H1 (cell line): ENCODE data around the gene DCAF4. TPM values are rescaled to one million over a fixed set of nuclear protein-coding genes. Genes with fewer than 3 reads are reported as not detected.

Experiments
- CTCF ChIA-PET: fragments of 300-600 bp; sonication (Branson Sonifier 250); formaldehyde crosslinking; loops from one replicate; lab custom pipeline; 2021; ENCODE audit not compliant: partially characterized antibody; lab: Charles Lee
- POLR2A ChIA-PET: fragments of 300-600 bp; sonication (Branson Sonifier 250); formaldehyde crosslinking; loops from one replicate; lab custom pipeline; 2021; ENCODE audit warnings: inconsistent platforms; ENCODE audit not compliant: partially characterized antibody; lab: Charles Lee
- DNase-seq, 2 experiments: peaks; one replicate each; pipeline versions ENCODE4 v3.0.0 to v3.0.0-alpha.2; 2010 to 2022; ENCODE audit warnings: low spot score in 2 of 2, low read depth in 1 of 2, mixed read lengths in 1 of 2
- FAIRE-seq: peaks from 2 replicates; lab custom pipeline; 2011; peaks lifted over from hg19 to GRCh38; lab: Jason Lieb, UNC
- H2AFZ ChIP-seq: 2 replicates; pipeline ENCODE4 v1.8.1; 2012; ENCODE audit warnings: low read length, inconsistent platforms
- H2AK5ac ChIP-seq: 2 replicates; pipeline ENCODE4 v1.6.1; 2013; ENCODE audit warnings: low read depth, low read length
- H2BK120ac ChIP-seq: replicated peaks from 2 replicates; pipeline ENCODE3; 2013; ENCODE audit warnings: low read depth, low read length, inconsistent platforms
- H2BK12ac ChIP-seq: 2 replicates; pipeline ENCODE4 v1.6.1; 2013; ENCODE audit warnings: low read depth, low read length
- H2BK15ac ChIP-seq: 2 replicates; pipeline ENCODE4 v1.6.1; 2013; ENCODE audit warnings: low read length
- H2BK20ac ChIP-seq: 2 replicates; pipeline ENCODE4 v1.6.1; 2013; ENCODE audit warnings: low read length
- H2BK5ac ChIP-seq: 2 replicates; pipeline ENCODE4 v1.6.1; 2013; ENCODE audit warnings: low read depth, low read length
- H3K14ac ChIP-seq: 2 replicates; pipeline ENCODE4 v1.6.1; 2013; ENCODE audit warnings: inconsistent platforms; ENCODE audit not compliant: insufficient read length
- H3K18ac ChIP-seq: 2 replicates; pipeline ENCODE4 v1.6.1; 2013; ENCODE audit warnings: low read length; ENCODE audit errors: extremely low read depth
- H3K23ac ChIP-seq: 2 replicates; pipeline ENCODE4 v1.6.1; 2013; ENCODE audit warnings: inconsistent platforms; ENCODE audit not compliant: insufficient read length
- H3K23me2 ChIP-seq: 2 replicates; pipeline ENCODE4 v1.6.1; 2013; ENCODE audit warnings: low read depth, low read length
- H3K27ac ChIP-seq: 2 replicates; pipeline ENCODE4 v1.6.1; 2011; ENCODE audit warnings: low read depth, low read length, inconsistent platforms
- H3K27me3 ChIP-seq, 4 experiments: replicated peaks in 1 of 4; 1 replicate in 1 of 4; 2 replicates in 3 of 4; pipeline versions ENCODE4 v1.6.1 to v1.8.1; 2011 to 2013; ENCODE audit warnings: low read length in 3 of 4, mild to moderate bottlenecking in 3 of 4, inconsistent platforms in 2 of 4, mixed read lengths in 2 of 4, moderate library complexity in 1 of 4; ENCODE audit not compliant: control insufficient read depth in 3 of 4, insufficient read depth in 3 of 4; ENCODE audit errors: extremely low read depth in 1 of 4
- H3K36me3 ChIP-seq, 4 experiments: 2 replicates each; pipeline versions ENCODE4 v1.6.1 to v1.8.1; 2011 to 2013; ENCODE audit warnings: mild to moderate bottlenecking in 4 of 4, low read length in 3 of 4, moderate library complexity in 2 of 4, control low read depth in 1 of 4, inconsistent platforms in 1 of 4; ENCODE audit not compliant: insufficient read depth in 4 of 4, control insufficient read depth in 2 of 4
- H3K4ac ChIP-seq: replicated peaks from 2 replicates; pipeline ENCODE3; 2013; ENCODE audit warnings: low read length, low read depth, mixed read lengths, inconsistent platforms; ENCODE audit not compliant: insufficient read length
- H3K4me1 ChIP-seq, 4 experiments: replicated peaks in 1 of 4; 1 replicate in 1 of 4; 2 replicates in 3 of 4; pipeline versions ENCODE4 v1.6.1 to v1.8.1; 2011 to 2013; ENCODE audit warnings: low read length in 3 of 4, inconsistent platforms in 2 of 4, mixed read lengths in 1 of 4; ENCODE audit not compliant: insufficient read depth in 4 of 4, control insufficient read depth in 3 of 4
- H3K4me2 ChIP-seq, 2 experiments: 2 replicates each; pipeline versions ENCODE4 v1.6.1 to v1.8.1; 2011 to 2013; ENCODE audit warnings: low read depth in 2 of 2, low read length in 2 of 2, control low read depth in 1 of 2, inconsistent platforms in 1 of 2, mild to moderate bottlenecking in 1 of 2; ENCODE audit not compliant: insufficient read depth in 1 of 2
- H3K4me3 ChIP-seq, 4 experiments: fragments of 200-600, 300-600 bp in 1 of 4; sonication (generic), shearing (Covaris generic), sonication (Bioruptor Twin) in 1 of 4; 2 replicates each; pipeline versions ENCODE4 v1.5.1 to v1.8.1; 2011 to 2016; ENCODE audit warnings: low read length in 4 of 4, low read depth in 3 of 4, control low read depth in 2 of 4, inconsistent platforms in 2 of 4, mild to moderate bottlenecking in 2 of 4, mixed read lengths in 1 of 4, moderate library complexity in 1 of 4; ENCODE audit not compliant: insufficient read depth in 2 of 4; ENCODE audit errors: extremely low read depth in 1 of 4
- H3K56ac ChIP-seq: replicated peaks from 2 replicates; pipeline ENCODE3; 2013; ENCODE audit warnings: low read depth, mild to moderate bottlenecking, mixed read lengths, low read length, inconsistent platforms; ENCODE audit not compliant: insufficient read length
- H3K79me1 ChIP-seq: 2 replicates; pipeline ENCODE4 v1.6.1; 2013; ENCODE audit warnings: low read depth, low read length, control low read depth
- H3K79me2 ChIP-seq, 2 experiments: 2 replicates each; pipeline versions ENCODE4 v1.6.1 to v1.8.1; 2012 to 2013; ENCODE audit warnings: low read length in 2 of 2, mild to moderate bottlenecking in 2 of 2, inconsistent platforms in 1 of 2; ENCODE audit not compliant: insufficient read depth in 2 of 2, control insufficient read depth in 1 of 2
- H3K9ac ChIP-seq, 4 experiments: replicated peaks in 1 of 4; 1 replicate in 1 of 4; 2 replicates in 3 of 4; pipeline versions ENCODE4 v1.6.1 to v1.8.1; 2011 to 2013; ENCODE audit warnings: low read depth in 3 of 4, low read length in 3 of 4, control low read depth in 2 of 4, mild to moderate bottlenecking in 2 of 4, moderate library complexity in 2 of 4, inconsistent platforms in 1 of 4; ENCODE audit errors: extremely low read depth in 1 of 4
- H3K9me3 ChIP-seq, 2 experiments: 2 replicates each; pipeline versions ENCODE4 v1.6.1 to v1.8.1; 2012 to 2013; ENCODE audit warnings: mild to moderate bottlenecking in 2 of 2, moderate library complexity in 2 of 2, control low read depth in 1 of 2, inconsistent platforms in 1 of 2, low read depth in 1 of 2, low read length in 1 of 2, mixed read lengths in 1 of 2; ENCODE audit not compliant: insufficient read depth in 2 of 2
- H4K20me1 ChIP-seq, 2 experiments: replicated peaks in 1 of 2; 2 replicates each; pipeline versions ENCODE3 to v1.8.1; 2011 to 2013; ENCODE audit warnings: inconsistent platforms in 2 of 2, low read length in 2 of 2, mild to moderate bottlenecking in 1 of 2; ENCODE audit not compliant: insufficient read depth in 2 of 2, control insufficient read depth in 1 of 2
- H4K5ac ChIP-seq: 2 replicates; pipeline ENCODE4 v1.6.1; 2013; ENCODE audit warnings: low read length, low read depth, mixed read lengths, inconsistent platforms; ENCODE audit not compliant: insufficient read length
- H4K8ac ChIP-seq: 2 replicates; pipeline ENCODE4 v1.8.0; 2013; ENCODE audit warnings: mild to moderate bottlenecking, moderate library complexity, low read length, inconsistent platforms; ENCODE audit not compliant: insufficient read depth; ENCODE audit errors: extremely low read depth
- H4K91ac ChIP-seq: replicated peaks from 2 replicates; pipeline ENCODE3; 2013; ENCODE audit warnings: low read length, mixed read lengths, inconsistent platforms; ENCODE audit not compliant: insufficient read length
- BRCA1 ChIP-seq: IDR thresholded peaks from 2 replicates; pipeline ENCODE4 v1.6.1; 2012; ENCODE audit warnings: low read depth, low read length, improper control_type of control experiment
- CREB1 ChIP-seq: IDR thresholded peaks from 2 replicates; pipeline ENCODE4 v1.6.1; 2012; ENCODE audit warnings: inconsistent platforms
- EP300 ChIP-seq, 2 experiments: IDR thresholded peaks; 1 replicate in 1 of 2; 2 replicates in 1 of 2; pipeline ENCODE4 v1.6.1; 2011 to 2012; ENCODE audit warnings: low read depth in 2 of 2, low read length in 2 of 2, mild to moderate bottlenecking in 2 of 2, borderline replicate concordance in 1 of 2, inconsistent platforms in 1 of 2, moderate library complexity in 1 of 2
- EZH2 ChIP-seq: fragments of 200-600 bp; sonication (generic); IDR thresholded peaks from 2 replicates; pipeline ENCODE4 v1.7.1; 2012; ENCODE audit warnings: low read depth, mild to moderate bottlenecking, moderate library complexity, low read length, inconsistent platforms; ENCODE audit not compliant: severe bottlenecking
- GABPA ChIP-seq: IDR thresholded peaks from 2 replicates; pipeline ENCODE4 v1.6.1; 2011; ENCODE audit warnings: mild to moderate bottlenecking, low read length, moderate library complexity, borderline replicate concordance; ENCODE audit not compliant: insufficient read depth
- HDAC6 ChIP-seq: IDR thresholded peaks from one replicate; pipeline ENCODE4 v1.7.1; 2012; ENCODE audit warnings: low read depth, mild to moderate bottlenecking, inconsistent platforms, low read length, moderate library complexity
- PHF8 ChIP-seq: fragments of 200-600 bp; sonication (generic); conservative IDR thresholded peaks from 2 replicates; pipeline ENCODE4 v1.7.1; 2012; ENCODE audit warnings: low read depth, mild to moderate bottlenecking, inconsistent platforms, low read length, moderate library complexity
- SAP30 ChIP-seq: fragments of 300-600 bp; sonication (generic); IDR thresholded peaks from 2 replicates; pipeline ENCODE4 v1.7.1; 2012; ENCODE audit warnings: low read length, moderate library complexity, mild to moderate bottlenecking, inconsistent platforms; ENCODE audit not compliant: insufficient read depth, insufficient replicate concordance
- SP1 ChIP-seq: IDR thresholded peaks from 2 replicates; pipeline ENCODE4 v1.6.1; 2011; ENCODE audit warnings: low read depth, low read length
- SRF ChIP-seq: IDR thresholded peaks from 2 replicates; pipeline ENCODE4 v1.6.1; 2011; ENCODE audit warnings: mild to moderate bottlenecking, low read depth, low read length, moderate library complexity
- TBP ChIP-seq: IDR thresholded peaks from 2 replicates; pipeline ENCODE4 v1.6.1; 2011; ENCODE audit warnings: low read depth, low read length, improper control_type of control experiment
- WGBS, 2 experiments: shearing (Covaris generic) in 1 of 2; methylation state at CpG; one replicate each; pipeline versions ENCODE4 v1.1.6 to v1.1.7; 2013 to 2015; ENCODE audit warnings: low lambda C conversion rate in 2 of 2, mixed read lengths in 2 of 2, inconsistent platforms in 1 of 2, low coverage in 1 of 2, missing lambda C conversion rate in 1 of 2; ENCODE audit not compliant: insufficient replicate concordance in 2 of 2, insufficient coverage in 1 of 2, insufficient read length in 1 of 2; ENCODE audit errors: extremely low coverage in 1 of 2, missing lambda C conversion rate in 1 of 2; 5-methylcytosine and 5-hydroxymethylcytosine counted together
- polyA plus RNA-seq, 7 experiments: library from polyadenylated mRNA; depleted of rRNA in 3 of 7; stranded (reverse) in 5 of 7; unstranded in 2 of 7; fragments of >200 nt in 5 of 7; fragments of 200-250 nt in 2 of 7; gene quantifications; 1 replicate in 5 of 7; 2 replicates in 1 of 7; 4 replicates in 1 of 7; pipeline versions ENCODE4 v1.2.1 to v1.2.3, GENCODE V29; 2011 to 2013; ENCODE audit warnings: missing spikeins in 2 of 7, mixed read lengths in 2 of 7
- total RNA-seq: library from RNA; stranded (reverse); fragmentation: NEBNext Ultra II Directional; extraction: Animal tissue kit (Norgen Biotek cat#: 25700); gene quantifications from 2 replicates; pipeline ENCODE4 v1.2.1, GENCODE V29; 2021
- TF ChIP-seq, protein P1 (sequence below): IDR thresholded peaks from 2 replicates; pipeline ENCODE4 v1.6.1; 2012; ENCODE audit warnings: low read length, inconsistent platforms

Gene DCAF4
- total and polyA plus RNA-seq, 2 of the 8 experiments (the other 6 are each of a cell fraction or from before 2014, with no cell fraction given), result 17.0 to 21.1 TPM

GRCh38 chr14:72939630-72940029, 13.4 kb downstream of the DCAF4 start:
- 93% methylated on average over 13 of the region's 13 CpGs; no CpG with 5 or more reads in 1 of the 2 experiments for whole genome bisulfite sequencing, 2 experiments
- no peak for TF ChIP-seq PHF8
- TF ChIP-seq, protein P1, sequence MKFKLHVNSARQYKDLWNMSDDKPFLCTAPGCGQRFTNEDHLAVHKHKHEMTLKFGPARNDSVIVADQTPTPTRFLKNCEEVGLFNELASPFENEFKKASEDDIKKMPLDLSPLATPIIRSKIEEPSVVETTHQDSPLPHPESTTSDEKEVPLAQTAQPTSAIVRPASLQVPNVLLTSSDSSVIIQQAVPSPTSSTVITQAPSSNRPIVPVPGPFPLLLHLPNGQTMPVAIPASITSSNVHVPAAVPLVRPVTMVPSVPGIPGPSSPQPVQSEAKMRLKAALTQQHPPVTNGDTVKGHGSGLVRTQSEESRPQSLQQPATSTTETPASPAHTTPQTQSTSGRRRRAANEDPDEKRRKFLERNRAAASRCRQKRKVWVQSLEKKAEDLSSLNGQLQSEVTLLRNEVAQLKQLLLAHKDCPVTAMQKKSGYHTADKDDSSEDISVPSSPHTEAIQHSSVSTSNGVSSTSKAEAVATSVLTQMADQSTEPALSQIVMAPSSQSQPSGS, result no peak
- no peak for TF ChIP-seq HDAC6
- TF ChIP-seq TBP, result no peak
- TF ChIP-seq CREB1, result no peak
- no peak for TF ChIP-seq SAP30
- no peak for TF ChIP-seq GABPA
- TF ChIP-seq SRF, result no peak
- no peak for TF ChIP-seq BRCA1
- no peak for TF ChIP-seq EP300 (IDR thresholded peaks at IDR 0.05; ENCODE audit: borderline replicate concordance in 1 of 2, low read depth in 2 of 2, low read length in 2 of 2)
- no peak for TF ChIP-seq EZH2
- no peak for TF ChIP-seq SP1

More at GRCh38 chr14:72939630-72940029, 13.4 kb downstream of the DCAF4 start:
- Histone ChIP-seq H3K27me3 (no peaks in the 10 kb centered on the region), H4K91ac (no peak overlapping the region), H3K36me3 (peaks cover 3 to 20% (median 15%) of the 10 kb centered on the region in 4 experiments; a peak in 7 of 8 replicates), H4K8ac (no peak overlapping the region), H3K23ac (no peak overlapping the region), H3K56ac (no peak overlapping the region), H2BK20ac (no peak overlapping the region), H3K4me2 (no peak overlapping the region), H3K27ac (no peak overlapping the region), H3K79me1 (no peaks in the 10 kb centered on the region; the same call in 1 of the 2 replicates), H3K9ac (no peak overlapping the region), H3K4ac (no peak overlapping the region), H4K20me1 (peaks cover 0 to 1% of the 10 kb centered on the region in 2 experiments), H2BK5ac (no peak overlapping the region), H2BK15ac (no peak overlapping the region), H3K79me2 (no peaks in the 10 kb centered on the region; a peak in 1 of 4 replicates), H2AK5ac (no peak overlapping the region), H3K4me3 (no peak overlapping the region), H3K4me1 (peaks cover 0 to under 1% (median 0%) of the 10 kb centered on the region in 4 experiments; a peak in 2 of 7 replicates), H2BK120ac (no peak overlapping the region), H3K18ac (no peak overlapping the region), H2BK12ac (no peak overlapping the region), H3K23me2 (no peaks in the 10 kb centered on the region), H2AFZ (no peak overlapping the region), H3K14ac (no peak overlapping the region), H4K5ac (no peak overlapping the region), H3K9me3 (0 out of 4 replicates have a peak, but pooled peaks cover 0 to 4% of the 10 kb centered on the region in 2 experiments)
- CTCF ChIA-PET, result interaction anchor here (1.2 to 3.1 kb wide), 3 partner anchors 9 to 424 kb away, joined by 3 to 18 read pairs (median 10); no protein-coding TSS in a partner anchor
- POLR2A ChIA-PET, result interaction anchor here (1.4 kb wide), 1 partner anchor 9 kb away, joined by 6 read pairs; no protein-coding TSS in a partner anchor
- no peak for DNase-seq
- FAIRE-seq, result no peak
